HG03280 (cell line): ENCODE results near the gene UBE2M.
A peak's percentile ranks its signal among the peaks of the same experiment; 100 is the strongest.

Experiments
- ATAC-seq: cut with Tn5 transposase; IDR thresholded peaks from one replicate; pipeline ENCODE4 v1.9.1; 2021; ENCODE audit warnings: mild to moderate bottlenecking, moderate library complexity; ENCODE audit not compliant: unreplicated experiment

Gene UBE2M

DNA sequence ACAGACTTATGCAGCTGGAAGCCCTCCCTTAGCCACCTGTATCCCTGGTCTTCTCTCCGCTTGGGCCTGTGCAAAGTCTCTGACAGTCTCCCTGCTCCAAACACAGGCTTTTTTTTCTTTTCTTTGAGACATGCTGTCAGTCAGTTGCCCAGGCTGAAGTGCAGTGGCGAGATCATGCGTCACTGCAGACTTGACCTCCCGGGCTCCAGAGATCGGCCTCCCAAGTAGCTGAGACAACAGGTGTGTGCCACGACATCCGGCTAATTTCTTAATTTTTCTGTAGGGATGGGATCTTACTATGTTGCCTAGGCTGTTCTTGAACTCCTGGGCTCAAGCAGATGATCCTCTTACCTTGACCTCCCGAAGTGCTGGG, 13.2 kb upstream of the UBE2M start:
- ATAC-seq, result no peak

DNA sequence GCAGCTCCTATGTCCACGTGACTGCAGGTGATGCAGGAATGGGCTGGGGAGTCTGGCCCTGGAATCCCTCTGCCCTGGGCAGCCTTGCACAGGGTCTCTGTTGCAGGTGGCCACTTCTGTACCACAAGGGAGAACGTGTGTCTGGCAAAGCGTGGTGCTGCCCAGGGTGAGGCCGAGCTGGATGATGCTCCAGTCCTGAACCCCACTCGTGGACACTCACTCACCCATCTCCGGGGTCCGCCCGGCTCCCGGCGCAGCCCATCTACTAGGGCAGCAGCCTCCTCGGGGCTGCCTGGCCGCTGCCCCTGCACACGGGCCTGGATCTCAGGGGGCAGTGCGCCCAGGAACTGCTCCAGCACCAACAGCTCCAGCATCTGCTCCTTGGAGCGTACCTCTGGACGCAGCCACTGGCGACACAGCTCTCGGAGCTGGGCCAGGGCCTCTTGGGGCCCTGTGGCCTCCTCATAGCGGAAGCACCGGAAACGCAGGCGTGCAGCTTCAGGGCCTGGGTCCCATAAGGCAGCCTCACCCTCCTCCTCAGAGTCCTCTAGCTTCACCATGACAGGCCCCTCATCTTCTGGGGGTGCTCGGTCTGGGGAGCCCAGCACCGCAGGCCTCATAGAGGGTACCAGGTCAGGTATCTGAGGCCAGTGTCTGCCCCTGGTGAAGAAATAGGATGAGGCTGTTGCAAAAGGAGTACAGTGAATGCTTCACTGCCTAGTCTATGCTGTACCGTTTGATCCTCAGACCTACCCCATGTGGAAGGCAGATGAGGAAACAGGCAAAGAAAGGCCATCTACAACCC, 12.6 kb upstream of the UBE2M start:
- no peak for ATAC-seq

DNA sequence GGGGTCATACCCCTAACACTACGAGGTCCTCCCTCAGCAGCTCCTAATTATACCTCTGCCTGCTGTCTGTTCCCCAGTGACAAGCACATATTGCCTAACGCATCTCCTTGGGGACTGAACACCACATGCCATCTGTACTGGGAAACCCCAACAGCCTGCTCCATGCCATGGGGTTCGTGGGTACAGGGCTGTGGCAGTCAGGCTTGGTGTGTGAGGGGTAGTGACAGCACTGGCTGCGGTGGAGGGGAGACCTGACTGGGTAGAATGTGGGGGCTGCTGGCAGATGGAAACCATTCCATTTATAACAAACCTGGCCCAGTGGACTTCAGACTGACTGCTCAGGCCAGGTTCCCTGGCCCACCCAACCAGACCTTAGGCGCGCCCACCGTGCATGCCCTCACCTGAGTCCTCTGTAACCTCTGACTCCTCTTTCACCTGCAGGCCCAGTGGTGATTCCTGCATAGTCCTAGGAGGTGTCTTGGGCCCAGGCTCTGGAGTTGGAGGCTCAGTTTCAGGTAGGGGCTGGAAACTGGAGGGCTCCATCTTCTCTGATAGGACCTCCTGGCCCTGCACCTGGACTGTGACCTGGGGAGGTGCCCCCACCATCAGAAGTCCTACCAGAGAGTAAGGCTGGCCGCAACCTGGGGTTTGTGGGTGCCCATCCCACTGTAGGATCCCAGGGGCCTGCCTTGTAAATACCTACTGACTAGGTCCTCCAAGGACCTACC, 11.7 kb upstream of the UBE2M start:
- no peak for ATAC-seq

DNA sequence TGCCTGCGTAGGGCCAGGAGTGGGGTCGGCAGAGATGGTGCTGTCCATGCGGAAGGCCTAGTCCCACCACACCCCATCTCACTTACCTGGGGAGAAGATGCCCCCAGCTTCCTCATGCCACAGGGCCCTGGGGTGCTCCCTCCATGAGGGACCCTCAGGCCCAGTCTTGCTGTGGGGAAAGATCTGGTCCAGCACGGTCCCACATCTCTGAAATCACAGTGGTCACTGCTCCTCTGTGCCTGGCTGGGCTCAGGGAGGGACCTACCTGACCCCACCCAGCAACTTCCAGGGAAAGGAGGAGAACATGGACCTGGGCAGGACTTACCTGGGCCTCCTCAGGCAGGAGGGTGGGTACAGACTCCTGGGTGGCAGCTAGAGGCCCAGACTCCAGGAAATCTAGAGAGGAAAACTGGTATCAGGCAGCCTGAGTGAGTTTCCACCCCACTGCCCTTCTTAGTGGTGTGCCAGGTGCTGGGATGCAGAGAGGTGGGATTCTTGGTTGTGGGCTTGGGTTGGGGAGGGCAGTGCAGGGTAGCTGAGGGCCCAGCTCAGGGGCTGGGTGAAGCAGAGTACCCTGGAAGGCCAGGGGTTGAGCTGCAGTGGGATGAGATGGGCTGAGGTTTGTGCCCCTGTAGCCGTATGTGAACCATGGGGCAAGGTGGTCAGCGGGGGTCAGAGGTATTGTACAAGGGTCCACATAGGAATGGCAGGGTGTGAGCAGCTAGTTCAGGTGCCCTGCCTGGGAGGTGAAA, 11.0 kb upstream of the UBE2M start:
- ATAC-seq, result no peak

GRCh38 chr19:58568453-58569130, 10.2 kb upstream of the UBE2M start:
- ATAC-seq, result no peak

DNA sequence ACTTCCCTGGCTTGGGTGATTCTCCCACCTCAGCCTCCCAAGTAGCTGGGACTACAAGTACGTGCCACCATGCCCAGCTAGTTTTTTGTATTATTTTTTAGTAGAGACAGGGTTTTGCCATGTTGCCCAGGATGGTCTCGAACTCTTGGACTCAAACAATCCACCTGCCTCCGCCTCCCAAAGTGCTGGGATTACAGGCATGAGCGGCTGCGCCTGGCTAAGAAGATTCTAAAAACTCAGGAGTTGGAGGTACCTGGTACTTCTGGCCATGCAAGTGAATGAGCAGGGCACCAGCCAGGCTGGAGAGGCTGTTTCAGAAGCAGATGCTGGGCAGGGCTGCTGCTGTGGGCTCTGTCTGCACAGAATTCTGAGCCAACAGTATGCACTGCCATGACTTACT, 8.6 kb upstream of the UBE2M start:
- ATAC-seq, result no peak

DNA sequence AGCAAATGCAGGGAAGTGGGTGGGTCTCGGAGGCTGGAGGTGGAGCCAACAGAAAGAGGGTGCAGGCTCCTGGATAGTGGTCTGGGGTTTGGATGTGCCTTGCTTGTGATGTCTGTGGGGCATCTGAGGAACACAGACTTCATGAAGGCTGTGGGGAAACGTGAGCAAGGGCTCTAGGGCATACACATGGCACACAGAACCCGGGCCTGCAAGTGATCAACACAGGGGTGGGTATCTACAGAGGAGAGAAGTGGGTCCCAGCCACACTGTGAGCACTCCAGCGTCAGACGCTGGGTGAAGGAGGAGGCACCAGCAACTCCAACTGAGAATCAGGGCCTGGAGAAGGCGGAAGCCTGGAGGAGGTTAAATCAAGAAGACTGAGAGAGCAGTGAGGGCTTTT, 5.4 kb upstream of the UBE2M start:
- ATAC-seq, result no peak

GRCh38 chr19:58563034-58563573, 4.7 kb upstream of the UBE2M start:
- ATAC-seq, result no peak

GRCh38 chr19:58562122-58563033, 4.0 kb upstream of the UBE2M start:
- no peak for ATAC-seq

GRCh38 chr19:58561373-58562121, 3.1 kb upstream of the UBE2M start:
- no peak for ATAC-seq

- ATAC-seq, result no peak
Measured at GRCh38 chr19:58560921-58561320, 2.5 kb upstream of the UBE2M start.

DNA sequence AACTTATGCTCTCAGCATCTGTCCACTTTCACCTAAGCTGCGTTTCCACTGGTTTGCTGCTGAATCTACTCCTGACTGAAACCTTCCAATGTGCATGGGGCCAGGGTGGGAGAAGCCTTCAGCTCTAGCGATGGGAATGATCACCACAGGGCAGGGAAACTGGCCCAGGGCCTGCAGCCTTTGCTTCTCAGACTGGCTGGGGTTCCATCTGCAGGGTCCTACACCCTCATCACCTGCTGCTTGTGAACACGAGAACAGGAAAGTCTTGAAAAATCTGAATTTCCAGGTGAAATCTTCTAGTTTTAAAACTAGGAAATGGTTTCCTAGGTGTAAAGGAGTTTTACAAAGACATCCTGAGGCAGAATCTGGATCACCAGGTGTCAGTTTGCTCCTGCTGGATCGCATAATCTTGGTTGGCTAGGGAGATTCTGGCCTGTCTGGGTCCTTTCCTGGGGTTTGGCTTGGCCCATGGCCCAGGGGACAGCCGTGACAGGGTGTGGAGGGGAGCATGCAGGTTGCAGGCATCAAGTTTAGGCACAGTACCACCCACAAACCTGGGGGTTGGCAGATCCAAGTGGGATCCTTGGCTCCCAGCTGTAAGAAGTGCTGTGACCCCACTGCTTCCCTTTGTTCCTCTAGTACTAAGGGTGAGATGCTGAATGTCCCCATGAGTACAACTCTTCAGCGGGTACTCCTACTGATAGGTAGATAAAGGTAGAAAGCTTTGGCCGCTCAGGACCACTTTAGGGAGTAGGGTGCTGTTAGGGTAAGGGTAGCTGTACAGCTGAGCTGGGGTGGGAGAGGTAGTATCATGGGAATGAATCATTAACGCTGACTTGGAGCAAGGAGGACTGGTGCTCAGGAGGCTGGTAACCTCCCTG, 1.8 kb upstream of the UBE2M start:
- ATAC-seq, result no peak

- ATAC-seq, result no peak
Measured at GRCh38 chr19:58559275-58560006, 1.0 kb upstream of the UBE2M start.

DNA sequence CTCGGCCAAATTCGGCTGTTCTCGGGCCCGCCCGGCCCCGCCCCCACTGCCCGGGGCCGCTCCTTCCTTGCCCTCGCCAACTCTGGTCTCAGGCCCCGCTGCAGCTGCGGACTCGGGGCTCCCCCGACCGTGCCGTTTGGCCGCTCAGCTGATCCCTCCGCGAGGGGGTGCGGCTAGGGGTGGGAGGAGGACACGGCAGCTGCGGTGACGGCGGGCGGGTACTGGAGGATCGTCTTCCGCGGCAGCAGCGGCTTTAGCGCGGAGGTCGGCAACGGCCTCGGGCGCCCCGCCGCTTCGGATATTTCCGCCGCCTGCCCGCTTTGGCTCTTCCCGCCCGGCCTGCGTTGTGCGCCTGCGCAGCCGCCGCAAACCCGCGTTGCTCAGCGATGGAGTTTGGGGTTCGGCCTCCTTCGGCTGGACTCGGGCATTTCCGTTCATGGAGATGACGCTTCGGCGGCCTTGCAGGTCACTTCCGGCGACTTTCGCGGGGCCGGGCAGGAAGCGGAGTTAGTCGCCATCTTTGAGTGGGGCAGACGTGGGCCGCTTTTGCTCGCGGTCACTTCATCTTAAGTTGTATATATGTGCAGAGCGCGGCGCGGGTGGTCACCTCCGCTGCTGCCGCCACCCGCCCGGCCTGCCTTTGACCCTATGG, 338 bp upstream of the UBE2M start:
- ATAC-seq, result peak; percentile 57

DNA sequence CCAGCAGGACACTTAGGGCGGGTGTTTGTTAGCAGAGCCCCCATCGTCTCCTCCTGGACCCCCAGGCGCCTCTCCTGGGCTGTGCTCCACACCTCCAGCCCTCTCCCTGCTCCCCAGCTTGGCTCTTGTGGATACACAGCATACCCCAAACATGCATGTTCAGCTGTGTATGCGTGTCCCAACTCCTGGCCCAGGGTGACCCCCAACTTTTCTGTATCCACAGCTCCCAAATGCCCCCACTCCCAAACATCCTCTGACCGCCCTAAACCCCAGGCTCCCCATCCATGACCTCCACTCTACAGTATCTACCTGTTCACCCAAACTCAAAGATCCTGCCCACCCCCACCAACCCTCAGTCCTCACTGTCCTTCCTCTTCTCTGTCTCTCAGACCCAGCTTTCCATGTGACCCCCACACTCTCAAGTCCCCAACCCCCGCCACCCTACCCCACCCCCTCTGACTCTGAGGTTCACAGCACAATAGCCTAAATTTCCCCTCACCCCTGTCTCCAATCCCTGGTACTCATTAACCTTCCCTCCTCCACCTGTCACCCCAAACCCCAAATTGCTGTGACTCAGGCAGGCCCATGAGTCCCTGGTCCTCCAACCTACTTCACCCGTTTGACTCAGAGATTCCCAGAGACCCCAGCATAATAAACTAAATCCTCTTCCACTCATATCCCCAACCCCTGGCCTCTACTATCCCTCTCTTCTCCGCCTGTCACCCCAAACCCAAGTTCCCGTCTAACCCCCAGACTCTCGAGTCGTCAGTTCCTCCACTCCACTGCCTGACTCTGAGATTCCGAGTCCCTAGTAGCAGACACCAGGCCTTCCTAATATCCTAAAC, 968 bp downstream of the UBE2M start:
- no peak for ATAC-seq

DNA sequence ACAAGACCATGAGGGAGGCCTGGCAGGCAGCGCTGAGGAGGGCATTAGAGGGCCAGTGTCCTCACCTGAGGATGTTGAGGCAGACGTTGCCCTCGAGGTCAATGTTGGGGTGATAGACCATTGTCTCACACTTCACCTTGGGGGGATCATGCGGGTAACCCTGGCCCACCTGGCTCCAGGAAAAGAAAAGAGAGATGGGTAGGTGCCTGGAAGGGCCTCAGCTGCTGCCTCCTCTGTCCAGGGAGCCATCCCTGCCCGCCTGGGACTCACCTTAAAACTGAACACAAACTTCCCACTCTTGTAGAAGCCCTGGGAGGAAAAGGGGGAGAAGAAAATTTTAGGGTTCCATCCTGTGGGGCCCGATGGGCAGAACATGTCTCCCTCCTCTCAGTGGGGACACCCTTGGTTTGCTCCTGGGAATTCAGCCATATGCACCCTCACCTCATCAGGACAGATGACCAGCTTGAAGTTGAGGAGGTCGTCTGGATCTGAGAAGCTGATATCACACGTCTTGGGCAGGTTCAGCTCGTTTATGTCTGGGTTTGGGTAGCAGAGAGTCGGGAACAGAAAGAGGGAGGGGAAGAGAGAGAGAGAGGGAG, 1.7 kb downstream of the UBE2M start:
- ATAC-seq, result no peak
